Lower leg skin (tissue), 3 donors: ENCODE data around the gene HOXD13.

Experiments
- POLR2A ChIP-seq, 2 donors: fragments of 450-650 bp; IDR thresholded peaks; one replicate each; pipeline ENCODE4 v1.6.1; 2016 to 2017; ENCODE audit warnings: antibody characterized with exemption in 2 of 2, mild to moderate bottlenecking in 1 of 2, moderate library complexity in 1 of 2
- TF ChIP-seq, protein P1 (sequence below), 3 donors: fragments of 450-650 bp; IDR thresholded peaks; one replicate each; pipeline ENCODE4 v1.5.1; 2016; ENCODE audit warnings: antibody characterized with exemption in 3 of 3, mild to moderate bottlenecking in 3 of 3, moderate library complexity in 2 of 3

DNA sequence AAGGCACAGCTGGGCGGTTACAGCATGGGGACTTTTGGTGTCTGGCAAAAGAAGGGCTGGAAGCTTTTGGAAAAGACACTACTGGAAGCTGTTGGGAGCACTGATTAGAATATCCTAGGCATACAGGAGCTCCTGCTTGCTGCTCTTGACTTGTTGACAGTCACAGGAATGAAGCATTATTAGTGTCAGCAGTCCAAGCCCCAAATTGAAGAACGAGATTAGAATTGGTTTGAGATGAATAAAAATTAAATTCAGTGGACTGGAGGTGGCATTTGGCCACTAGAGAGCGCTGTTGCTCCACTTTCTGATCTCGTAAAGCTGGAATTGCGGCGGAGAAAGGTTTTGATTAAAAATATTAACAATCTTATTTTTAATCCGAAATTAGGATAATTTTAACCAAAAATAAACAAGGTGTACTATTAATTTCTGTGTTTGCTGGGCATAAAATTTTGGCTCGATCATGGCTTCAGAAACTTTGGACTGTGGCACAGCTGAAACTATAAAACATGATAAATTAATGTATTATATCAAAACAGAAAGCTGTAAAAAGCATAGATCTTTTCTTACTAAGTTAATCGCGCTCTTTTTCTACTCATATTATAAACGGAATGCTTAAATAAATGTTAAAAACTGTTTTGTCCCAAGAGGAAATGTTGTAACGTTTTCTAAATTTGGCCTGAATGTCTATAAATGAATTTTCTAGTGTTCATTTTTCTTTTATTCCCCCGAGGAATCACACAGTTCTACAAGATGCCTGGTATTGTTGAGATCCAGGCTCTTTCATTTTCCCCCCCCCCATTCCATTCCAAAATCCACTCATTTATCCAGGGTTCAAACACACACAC is 34.6 kb downstream of the HOXD13 start:
- TF ChIP-seq, protein P1, sequence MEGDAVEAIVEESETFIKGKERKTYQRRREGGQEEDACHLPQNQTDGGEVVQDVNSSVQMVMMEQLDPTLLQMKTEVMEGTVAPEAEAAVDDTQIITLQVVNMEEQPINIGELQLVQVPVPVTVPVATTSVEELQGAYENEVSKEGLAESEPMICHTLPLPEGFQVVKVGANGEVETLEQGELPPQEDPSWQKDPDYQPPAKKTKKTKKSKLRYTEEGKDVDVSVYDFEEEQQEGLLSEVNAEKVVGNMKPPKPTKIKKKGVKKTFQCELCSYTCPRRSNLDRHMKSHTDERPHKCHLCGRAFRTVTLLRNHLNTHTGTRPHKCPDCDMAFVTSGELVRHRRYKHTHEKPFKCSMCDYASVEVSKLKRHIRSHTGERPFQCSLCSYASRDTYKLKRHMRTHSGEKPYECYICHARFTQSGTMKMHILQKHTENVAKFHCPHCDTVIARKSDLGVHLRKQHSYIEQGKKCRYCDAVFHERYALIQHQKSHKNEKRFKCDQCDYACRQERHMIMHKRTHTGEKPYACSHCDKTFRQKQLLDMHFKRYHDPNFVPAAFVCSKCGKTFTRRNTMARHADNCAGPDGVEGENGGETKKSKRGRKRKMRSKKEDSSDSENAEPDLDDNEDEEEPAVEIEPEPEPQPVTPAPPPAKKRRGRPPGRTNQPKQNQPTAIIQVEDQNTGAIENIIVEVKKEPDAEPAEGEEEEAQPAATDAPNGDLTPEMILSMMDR (IDR thresholded peaks at IDR 0.05): peak in 2 of 3 donors; percentile 3 to 61
- no peak for TF ChIP-seq POLR2A (IDR thresholded peaks at IDR 0.05)
